MCF 10A (cell line): ENCODE results near the gene OR4E1. TPM values are rescaled to one million over a fixed set of nuclear protein-coding genes. Genes with fewer than 3 reads are reported as not detected.
A peak's percentile ranks its signal among the peaks of the same experiment; 100 is the strongest.

Source experiments
- BruUV-seq: library from RNA; stranded (reverse); fragments of 400-500 nt; replicated peaks from 2 replicates; lab custom pipeline; 2021; lab: Mats Ljungman, UMichigan
- CTCF ChIA-PET: fragments of 300-600 bp; sonication (Branson Sonifier 250); formaldehyde crosslinking; extraction: SDS; loops from one replicate; lab custom pipeline; 2021; ENCODE audit warnings: antibody characterized with exemption, inconsistent platforms; lab: Yijun Ruan, JAX
- POLR2A ChIA-PET: fragments of 300-600, 350-650 bp; sonication (Branson Sonifier 250); formaldehyde crosslinking; extraction: SDS; loops from one replicate; lab custom pipeline; 2020; ENCODE audit warnings: antibody characterized with exemption, inconsistent platforms; lab: Yijun Ruan, JAX
- DNase-seq: peaks from one replicate; pipeline ENCODE4 v3.0.0-alpha.2; 2018; ENCODE audit not compliant: unreplicated experiment
- H3K27ac Mint-ChIP-seq: one replicate; pipeline ENCODE4 v1.8.0; 2022; ENCODE audit warnings: mild to moderate bottlenecking, low read depth, mixed read lengths; ENCODE audit not compliant: unreplicated experiment
- H3K27me3 Mint-ChIP-seq: one replicate; pipeline ENCODE4 v1.8.0; 2022; ENCODE audit warnings: mixed read lengths; ENCODE audit not compliant: insufficient read depth, unreplicated experiment
- H3K36me3 Mint-ChIP-seq: one replicate; pipeline ENCODE4 v1.8.0; 2022; ENCODE audit warnings: mild to moderate bottlenecking, moderate library complexity, mixed read lengths; ENCODE audit not compliant: insufficient read depth, unreplicated experiment
- H3K4me1 Mint-ChIP-seq: one replicate; pipeline ENCODE4 v1.8.0; 2022; ENCODE audit warnings: mixed read lengths; ENCODE audit not compliant: insufficient read depth, unreplicated experiment
- H3K4me3 Mint-ChIP-seq: one replicate; pipeline ENCODE4 v1.8.0; 2022; ENCODE audit warnings: mild to moderate bottlenecking, moderate library complexity, mixed read lengths; ENCODE audit not compliant: unreplicated experiment
- H3K9me3 Mint-ChIP-seq: one replicate; pipeline ENCODE4 v1.8.0; 2022; ENCODE audit warnings: mixed read lengths; ENCODE audit not compliant: unreplicated experiment
- CTCF ChIP-seq: fragments of 200-600 bp; IDR thresholded peaks from one replicate; pipeline ENCODE4 v1.8.0; 2022; ENCODE audit warnings: antibody characterized with exemption, mild to moderate bottlenecking; ENCODE audit not compliant: unreplicated experiment
- intact Hi-C: fragments of 100-400 bp; cut with micrococcal nuclease; formaldehyde crosslinking; loops from 2 replicates; pipeline ENCODE4 v1.14.1; 2022
- total RNA-seq: library from RNA; stranded (reverse); gene quantifications from 2 replicates; pipeline ENCODE4 v1.2.3, GENCODE V29; 2022

Gene OR4E1
- total RNA-seq, 1 experiment from 2014 or later: not detected

- BruUV-seq: no TSS peak
- H3K4me3 Mint-ChIP-seq: no peak overlapping the region
- H3K27me3 Mint-ChIP-seq: peaks cover 73% of the 10 kb centered on the region
- intact Hi-C loops: no loop called here
- no peaks in the 10 kb centered on the region for H3K9me3 Mint-ChIP-seq
- POLR2A ChIA-PET: no interaction called here
- TF ChIP-seq CTCF: no peak
- DNase-seq: no peak
- H3K27ac Mint-ChIP-seq: no peak overlapping the region
- CTCF ChIA-PET: interaction anchor here (0.6 to 4.2 kb wide), 18 partner anchors 8 to 251 kb away, joined by 3 to 23 read pairs (median 4); no protein-coding TSS in a partner anchor
- no peaks in the 10 kb centered on the region for H3K4me1 Mint-ChIP-seq
- no peaks in the 10 kb centered on the region for H3K36me3 Mint-ChIP-seq
These were observed 38.4 kb upstream of the OR4E1 start for GRCh38 chr14:21712036-21712435.

GRCh38 chr14:21711360-21711961 is 37.8 kb upstream of the OR4E1 start:
- peak; percentile 57 for DNase-seq
- Mint-ChIP-seq H3K27me3 (peaks cover 73% of the 10 kb centered on the region), H3K9me3 (no peaks in the 10 kb centered on the region), H3K36me3 (no peaks in the 10 kb centered on the region), H3K4me1 (no peaks in the 10 kb centered on the region), H3K27ac (no peak overlapping the region), H3K4me3 (no peak overlapping the region)
- ChIA-PET POLR2A (no interaction called here), CTCF (interaction anchor here (0.6 to 4.2 kb wide), 23 partner anchors 9 to 252 kb away, joined by 3 to 23 read pairs (median 3); no protein-coding TSS in a partner anchor)
- intact Hi-C loops: no loop called here
- TF ChIP-seq CTCF: peak; percentile 61
- BruUV-seq: no TSS peak

- no peak for DNase-seq
- TF ChIP-seq CTCF: no peak
- no TSS peak for BruUV-seq
- H3K36me3 Mint-ChIP-seq: no peaks in the 10 kb centered on the region
- H3K4me1 Mint-ChIP-seq: no peaks in the 10 kb centered on the region
- intact Hi-C loops: loop anchor here (10.0 kb wide), 1 partner anchor 60 kb away; no protein-coding TSS in a partner anchor
- POLR2A ChIA-PET: no interaction called here
- H3K27me3 Mint-ChIP-seq: peaks cover 73% of the 10 kb centered on the region
- CTCF ChIA-PET: interaction anchor here (0.7 kb wide), 1 partner anchor 187 kb away, joined by 3 read pairs; no protein-coding TSS in a partner anchor
- no peak overlapping the region for H3K27ac Mint-ChIP-seq
- H3K4me3 Mint-ChIP-seq: no peak overlapping the region
- H3K9me3 Mint-ChIP-seq: no peaks in the 10 kb centered on the region
These were observed 30.7 kb upstream of the OR4E1 start for GRCh38 chr14:21704338-21704737.

- Mint-ChIP-seq H3K9me3 (no peaks in the 10 kb centered on the region), H3K27ac (no peak overlapping the region), H3K36me3 (no peaks in the 10 kb centered on the region), H3K4me1 (no peaks in the 10 kb centered on the region), H3K27me3 (peaks cover 66% of the 10 kb centered on the region), H3K4me3 (no peak overlapping the region)
- no TSS peak for BruUV-seq
- intact Hi-C loops: loop anchor here (10.0 kb wide), 1 partner anchor 59 kb away; no protein-coding TSS in a partner anchor
- ChIA-PET CTCF (interaction anchor here (0.7 kb wide), 1 partner anchor 187 kb away, joined by 3 read pairs; no protein-coding TSS in a partner anchor), POLR2A (no interaction called here)
- TF ChIP-seq CTCF: no peak
- no peak for DNase-seq
These were observed 30.0 kb upstream of the OR4E1 start for GRCh38 chr14:21703357-21704326.
